DOHH2 (cell line): ENCODE measurements around the gene SRBD1.

ENCODE experiments used
- CTCF ChIP-seq: fragments of 200-600 bp; sonication (generic); IDR thresholded peaks from one replicate; pipeline ENCODE4 v1.5.1; 2014; ENCODE audit warnings: antibody characterized with exemption, mild to moderate bottlenecking, low read depth, low read length; ENCODE audit not compliant: poor library complexity, severe bottlenecking
- EZH2phosphoT487 ChIP-seq: fragments of 200-600 bp; sonication (generic); IDR thresholded peaks from 2 replicates; pipeline ENCODE4 v1.6.1; 2017; ENCODE audit warnings: borderline replicate concordance, mild to moderate bottlenecking, antibody characterized with exemption, low read length, moderate library complexity, mixed read lengths

GRCh38 chr2:45445037-45445436 lies 166.0 kb downstream of the SRBD1 start:
- TF ChIP-seq CTCF (no peak), EZH2phosphoT487 (no peak)
